Activated T-cell treated with anti-CD3 and anti-CD28 coated beads for 1 hour (primary cell): ENCODE measurements around the gene CDKL4.
"Not testable (repeated sequence)": the region's sequence is repeated elsewhere in the genome, so short reads cannot be mapped to it uniquely, and the experiment has no call there.

ENCODE experiments used
- DNase-seq: peaks from one replicate; pipeline ENCODE4 v3.0.0-alpha.2; 2020; ENCODE audit warnings: low read depth

Gene CDKL4

DNA sequence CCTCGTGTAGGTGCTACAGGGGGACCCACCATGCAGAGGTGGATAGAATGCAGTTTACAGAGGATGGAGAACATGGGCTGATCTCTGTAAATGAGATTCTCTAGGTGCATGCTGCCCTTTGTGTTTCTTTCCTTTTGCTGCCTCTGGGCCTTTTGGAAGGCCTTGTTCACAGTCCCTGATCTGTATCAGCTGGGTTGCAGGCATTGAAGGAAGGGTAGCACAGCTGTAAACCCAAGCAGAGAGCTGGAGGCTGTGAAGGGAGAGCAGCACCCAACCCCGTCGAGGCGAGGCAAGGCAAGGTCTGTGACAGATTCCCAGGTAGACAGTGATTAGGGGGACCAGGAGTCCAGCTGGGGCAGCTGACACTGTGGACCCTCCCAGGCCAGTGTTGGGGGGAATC, 66.8 kb downstream of the CDKL4 start:
- no peak for DNase-seq

DNA sequence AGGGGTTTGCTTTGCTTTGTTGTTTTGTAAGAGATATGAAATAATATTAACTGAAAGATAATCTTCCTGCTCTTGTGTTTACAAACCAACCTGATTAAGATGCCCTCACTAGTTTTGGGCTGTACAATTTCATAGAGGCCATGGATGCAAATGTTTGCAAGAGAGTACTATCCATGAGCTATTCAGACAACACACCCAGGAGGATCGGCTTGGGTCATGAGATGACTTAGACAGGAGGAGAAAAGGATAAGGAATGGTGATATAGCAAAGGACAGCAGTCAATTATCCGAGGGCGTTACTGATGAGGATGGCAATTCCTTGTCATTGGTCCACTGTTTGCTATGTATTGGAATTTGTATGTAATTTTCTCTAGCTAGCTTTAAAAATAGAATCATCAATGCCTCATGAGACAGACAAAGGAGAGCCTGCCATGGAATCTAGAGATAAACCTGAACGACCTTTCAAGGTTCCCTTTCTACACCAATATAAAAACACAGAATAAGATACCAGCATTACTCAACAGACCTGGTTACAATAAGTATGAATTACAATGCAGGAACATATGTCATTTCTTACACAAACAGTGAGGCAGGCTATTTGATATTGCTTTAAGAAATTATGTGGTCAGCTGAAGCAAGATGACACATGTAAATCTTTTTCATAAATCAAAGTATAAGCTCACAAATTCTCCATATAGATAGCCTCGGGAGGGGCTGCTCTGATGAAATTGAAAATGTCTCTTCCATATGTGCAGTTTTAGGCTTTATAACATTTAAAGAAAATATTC, 68.6 kb downstream of the CDKL4 start:
- no peak for DNase-seq

DNA sequence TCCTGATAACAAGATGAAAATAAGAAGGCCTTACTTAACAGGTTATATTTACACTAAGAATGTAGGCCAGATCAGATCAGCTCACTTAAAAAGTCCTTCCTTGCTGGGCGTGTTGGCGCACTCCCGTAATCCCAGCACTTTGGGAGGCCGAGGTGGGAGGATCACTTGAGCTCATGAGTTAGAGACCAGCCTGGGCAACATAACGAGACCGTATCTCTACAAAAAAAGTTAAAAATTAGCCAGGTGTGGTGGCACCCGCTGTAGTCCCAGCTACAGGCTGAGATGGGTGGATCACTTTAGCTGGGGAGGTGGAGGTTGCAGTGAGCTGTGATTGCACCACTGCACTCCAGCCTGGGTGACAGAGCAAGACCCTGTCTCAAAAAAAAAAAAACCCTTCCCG, 69.7 kb downstream of the CDKL4 start:
- DNase-seq, result no peak

DNA sequence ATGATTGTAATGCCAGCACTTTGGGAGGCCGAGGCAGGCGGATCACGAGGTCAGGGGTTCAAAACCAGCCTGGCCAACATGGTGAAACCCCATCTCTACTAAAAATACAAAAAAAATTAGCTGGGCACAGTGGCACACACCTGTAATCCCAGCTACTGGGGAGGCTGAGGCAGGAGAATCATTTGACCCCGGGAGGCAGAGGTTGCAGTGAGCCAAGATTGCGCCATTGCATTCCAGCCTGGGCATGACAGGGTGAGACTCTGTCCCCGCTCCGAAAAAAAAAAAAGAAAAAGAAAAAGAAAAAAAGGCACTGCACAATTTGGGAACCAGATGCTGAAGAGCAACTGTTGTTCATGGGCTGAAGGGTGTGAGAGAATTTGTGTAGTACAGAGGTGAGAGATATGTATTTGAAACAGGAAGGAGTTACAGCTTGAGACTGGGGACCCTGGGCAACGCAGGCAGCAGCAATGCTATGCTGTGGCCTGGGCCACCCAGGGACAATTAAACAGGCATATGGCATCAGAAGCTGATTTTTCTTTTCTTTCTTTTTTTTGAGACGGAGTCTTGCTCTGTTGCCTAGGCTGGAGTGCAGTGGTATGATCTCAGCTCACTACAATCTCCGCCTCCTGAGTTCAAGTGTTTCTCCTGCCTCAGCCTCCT, 71.6 kb downstream of the CDKL4 start:
- DNase-seq, result not testable (repeated sequence)

DNA sequence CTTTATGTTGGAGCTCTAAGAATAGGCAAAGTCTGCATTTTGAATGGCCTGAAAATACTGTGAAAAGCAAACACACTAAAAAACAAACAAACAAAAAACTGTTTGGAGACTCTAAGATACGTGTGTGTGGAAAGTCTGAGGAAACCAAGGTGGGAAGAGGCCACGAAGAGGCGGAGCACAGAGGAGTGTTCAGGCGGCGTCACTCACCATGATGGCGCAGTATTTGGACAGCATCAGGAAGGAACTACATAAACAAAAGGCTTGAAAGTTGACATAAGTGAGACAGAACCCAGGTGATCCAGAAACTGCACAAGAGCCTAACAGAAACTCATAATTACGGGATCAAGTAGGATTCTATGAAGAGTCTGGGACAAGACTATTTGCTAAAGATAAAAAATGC, 72.1 kb downstream of the CDKL4 start:
- no peak for DNase-seq

DNA sequence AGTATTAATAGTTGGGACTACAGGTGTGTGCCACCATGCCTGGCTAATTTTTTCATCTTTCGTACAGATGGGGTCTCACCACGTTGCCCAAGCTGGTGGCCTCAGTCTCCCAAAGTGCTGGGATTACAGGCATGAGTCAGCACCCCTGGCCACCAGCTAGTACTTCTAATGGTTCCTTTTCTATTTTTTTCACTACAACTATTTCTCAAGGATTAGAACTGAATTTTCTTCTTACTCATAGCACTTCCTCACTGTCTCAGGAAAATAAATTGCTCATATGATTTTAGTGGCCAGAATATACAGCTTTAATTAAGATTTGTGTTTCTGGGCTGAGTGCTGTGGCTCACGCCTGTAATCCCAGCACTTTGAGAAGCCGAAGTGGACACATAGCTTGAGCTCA, 79.7 kb downstream of the CDKL4 start:
- no peak for DNase-seq

DNA sequence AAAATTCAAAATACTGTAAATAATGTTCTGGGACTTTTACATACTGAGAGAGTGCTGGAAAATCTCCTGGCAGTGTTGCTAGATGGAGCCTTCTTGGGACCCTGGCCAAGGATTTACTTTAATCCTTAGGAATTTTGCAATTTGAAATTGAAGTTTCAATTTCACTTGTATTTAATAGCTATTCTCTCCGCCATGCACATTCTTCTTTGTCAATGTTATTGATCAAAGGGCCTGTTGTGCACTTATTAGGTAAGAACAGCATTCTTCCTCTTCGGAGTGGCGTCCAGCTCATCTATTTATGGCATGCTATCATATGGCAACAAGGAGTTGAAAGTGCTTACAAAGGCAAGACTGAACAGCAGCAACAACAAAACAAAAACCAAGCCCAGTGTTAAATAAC, 82.8 kb downstream of the CDKL4 start:
- DNase-seq, result no peak

DNA sequence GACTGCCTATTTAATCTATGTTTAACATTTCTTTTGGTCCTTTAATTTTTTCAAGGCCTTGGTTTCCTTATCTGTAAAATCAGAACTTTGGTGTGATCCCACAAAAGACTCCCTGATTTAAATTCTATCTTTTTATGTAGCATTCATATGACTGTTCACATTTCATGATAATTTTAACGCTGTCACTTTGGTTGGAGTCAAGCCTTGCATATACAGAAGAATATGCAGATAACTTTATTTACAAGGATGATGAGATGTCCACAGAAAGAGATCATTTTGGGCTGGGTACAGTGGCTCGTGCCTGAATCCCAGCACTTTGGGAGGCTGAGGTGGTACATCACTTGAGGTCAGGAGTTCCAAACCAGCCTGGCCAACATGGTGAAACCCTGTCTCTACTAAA, 84.5 kb downstream of the CDKL4 start:
- DNase-seq, result no peak

DNA sequence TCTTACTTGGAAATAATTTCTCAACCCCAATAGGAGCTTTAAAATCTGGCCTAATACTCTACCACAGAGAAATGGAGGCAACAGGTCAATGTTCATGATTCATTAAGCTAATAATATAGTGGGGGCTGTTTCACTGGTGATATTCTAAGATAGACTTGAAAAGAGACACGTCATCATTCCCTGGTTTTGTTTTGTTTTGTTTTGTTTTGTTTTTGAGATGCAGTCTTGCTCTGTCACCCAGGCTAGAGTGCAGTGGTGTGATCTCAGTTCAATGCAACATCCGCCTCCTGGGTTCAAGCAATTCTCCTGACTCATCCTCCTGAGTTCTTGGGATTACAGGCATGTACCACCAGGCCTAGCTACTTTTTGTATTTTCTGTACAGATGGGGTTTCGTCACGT, 85.4 kb downstream of the CDKL4 start:
- no peak for DNase-seq

DNA sequence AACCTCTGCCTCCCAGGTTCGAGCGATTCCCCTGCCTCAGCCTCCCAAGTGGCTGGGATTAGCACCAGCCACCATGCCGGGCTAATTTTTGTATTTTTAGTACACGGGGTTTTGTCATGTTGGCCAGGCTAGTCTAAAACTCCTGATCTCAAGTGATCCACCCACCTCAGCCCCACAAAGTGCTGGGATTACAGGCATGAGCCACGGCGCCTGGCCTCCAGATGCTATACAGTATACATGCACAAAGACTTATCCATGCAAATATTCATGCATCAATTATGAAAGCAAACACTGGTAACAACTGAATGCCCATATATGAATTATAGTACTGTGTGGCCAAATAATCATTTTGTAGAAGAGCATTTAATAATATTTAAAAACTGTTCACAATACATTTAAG, 86.9 kb downstream of the CDKL4 start:
- no peak for DNase-seq

DNA sequence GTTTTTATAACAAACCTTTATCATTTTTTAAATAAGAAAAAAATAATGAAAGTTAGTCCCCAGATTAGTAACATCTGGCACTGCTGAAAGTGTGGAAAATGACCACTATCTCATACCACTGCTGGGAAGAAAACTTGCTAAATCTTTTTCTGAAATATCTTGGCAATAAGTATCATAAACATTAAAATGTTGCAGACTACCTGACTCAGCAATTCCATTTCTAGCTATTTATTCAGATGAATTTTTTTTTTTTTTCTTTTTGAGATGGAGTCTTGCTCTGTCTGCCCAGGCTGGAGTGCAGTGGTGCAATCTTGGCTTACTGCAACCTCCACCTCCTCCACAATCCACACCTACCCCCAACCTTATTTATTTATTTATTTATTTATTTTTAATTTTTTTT, 87.7 kb downstream of the CDKL4 start:
- no peak for DNase-seq

DNA sequence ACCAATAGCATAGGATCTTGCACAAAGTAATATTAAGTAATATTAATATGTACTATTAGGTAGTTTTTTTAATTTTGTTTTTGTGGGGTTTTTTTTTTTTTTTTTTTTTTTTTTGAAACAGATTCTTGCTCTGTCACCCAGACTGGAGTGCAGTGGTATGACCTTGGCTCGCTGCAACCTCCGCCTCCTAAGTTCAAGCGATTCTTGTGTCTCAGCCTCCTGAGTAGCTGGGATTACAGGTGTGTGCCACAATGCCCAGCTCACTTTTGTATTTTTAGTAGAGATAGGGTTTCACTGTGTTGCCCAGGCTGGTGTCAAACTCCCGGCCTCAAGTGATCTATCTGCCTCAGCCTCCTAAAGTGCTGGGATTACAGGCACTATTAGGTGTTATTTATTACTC, 88.2 kb downstream of the CDKL4 start:
- DNase-seq, result not testable (repeated sequence)

DNA sequence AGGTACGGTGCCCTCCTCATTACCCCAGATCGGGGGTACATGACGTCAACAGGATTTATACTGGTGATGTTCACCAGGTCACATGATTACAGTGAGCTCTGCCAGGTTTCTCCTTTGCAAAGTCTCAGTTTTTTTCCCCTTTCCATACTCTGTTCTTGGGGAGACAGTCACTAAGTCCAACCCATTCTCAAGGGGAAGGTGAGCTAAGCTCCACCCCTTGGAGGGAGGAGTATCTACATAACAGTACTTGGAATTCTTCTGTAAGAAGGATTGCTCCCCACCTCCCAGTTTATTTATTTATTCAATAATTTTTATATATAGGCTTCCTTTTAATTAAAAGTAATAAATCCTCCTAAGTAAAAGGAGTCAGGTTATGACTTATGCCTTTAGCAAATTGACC, 88.8 kb downstream of the CDKL4 start:
- no peak for DNase-seq

DNA sequence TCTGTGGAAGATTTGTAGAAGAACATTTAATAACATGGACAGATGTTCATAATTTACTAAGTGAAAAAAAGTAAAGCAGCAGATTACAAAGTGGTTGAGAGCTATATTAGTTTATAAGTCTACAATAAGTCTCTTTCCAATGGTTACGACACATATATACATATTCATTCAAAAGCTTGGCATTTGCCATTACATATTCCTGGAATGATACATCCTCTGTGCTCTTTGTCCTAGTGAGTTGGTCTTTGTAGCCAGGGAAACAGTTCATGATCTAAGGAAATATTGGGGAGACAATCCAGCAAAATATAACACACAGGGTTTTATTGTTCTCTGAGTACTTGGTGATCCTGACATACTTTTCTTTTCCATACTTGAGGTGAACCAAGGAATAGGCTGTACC, 90.5 kb downstream of the CDKL4 start:
- no peak for DNase-seq

DNA sequence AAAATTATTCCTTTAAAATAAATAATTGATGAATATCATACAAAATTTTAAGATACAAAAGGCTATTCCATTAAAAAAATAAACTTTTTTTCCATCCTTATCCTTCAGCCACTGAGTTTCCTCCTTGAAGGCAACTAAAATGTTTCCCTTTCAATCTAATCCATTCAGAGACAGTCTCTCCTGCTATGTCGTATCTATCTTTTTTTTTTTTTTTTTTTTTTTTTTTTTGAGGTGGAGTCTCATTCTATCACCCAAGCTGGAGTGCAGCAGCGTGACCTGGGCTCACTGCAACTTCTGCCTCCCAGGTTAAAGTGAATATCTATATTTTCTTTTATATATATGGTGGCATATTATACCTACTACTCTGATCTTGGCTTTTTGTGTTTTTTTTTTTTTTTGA, 91.3 kb downstream of the CDKL4 start:
- no peak for DNase-seq

DNA sequence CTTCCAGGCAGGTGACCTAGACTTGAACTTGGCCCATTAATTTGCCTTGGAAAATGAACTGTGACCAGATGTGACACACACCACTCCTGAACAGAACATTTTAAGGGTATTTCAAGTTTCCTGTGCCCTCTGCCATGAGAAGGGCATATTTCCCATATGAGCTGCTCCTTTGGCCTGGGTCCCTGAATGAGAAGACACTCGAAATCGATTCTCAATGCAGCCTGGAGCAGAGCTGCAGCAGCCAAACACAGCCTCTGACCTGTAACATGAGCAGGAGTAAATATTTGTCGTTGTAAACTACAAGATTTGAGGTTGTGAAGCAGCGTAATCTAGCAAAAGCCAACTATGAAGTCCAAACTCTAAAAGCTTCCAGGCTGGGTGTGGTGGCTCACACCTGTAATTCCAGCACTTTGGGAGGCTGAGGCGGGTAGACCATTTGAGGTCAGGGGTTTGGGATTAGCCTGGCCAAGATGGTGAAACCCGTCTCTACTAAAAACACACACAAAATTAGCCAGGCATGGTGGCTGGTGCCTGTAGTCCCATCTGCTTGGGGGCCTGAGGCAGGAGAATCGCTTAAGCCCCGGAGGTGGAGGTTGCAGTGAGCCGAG, 92.8 kb downstream of the CDKL4 start:
- DNase-seq, result no peak

DNA sequence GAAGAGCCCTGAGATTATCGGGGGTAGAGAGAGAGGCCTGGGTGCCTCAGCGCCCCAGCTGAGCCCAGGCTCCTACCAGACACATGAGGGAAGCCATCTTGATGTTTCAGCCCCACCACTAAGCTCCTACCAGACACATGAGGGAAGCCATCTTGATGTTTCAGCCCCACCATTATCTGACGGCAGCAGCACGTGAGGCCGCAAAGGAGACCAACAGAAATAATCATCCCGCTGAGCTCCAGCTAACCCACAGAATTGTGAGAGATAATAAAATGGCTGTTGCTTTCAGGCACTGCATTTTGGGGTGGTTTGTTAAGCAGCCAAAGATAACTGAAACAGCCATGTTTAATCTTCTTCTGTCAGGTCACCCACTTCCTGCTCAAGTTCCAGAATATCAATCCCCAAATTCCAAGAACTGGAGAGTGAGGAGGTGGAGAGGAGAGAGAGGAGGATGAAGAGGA, 93.6 kb downstream of the CDKL4 start:
- DNase-seq, result no peak

DNA sequence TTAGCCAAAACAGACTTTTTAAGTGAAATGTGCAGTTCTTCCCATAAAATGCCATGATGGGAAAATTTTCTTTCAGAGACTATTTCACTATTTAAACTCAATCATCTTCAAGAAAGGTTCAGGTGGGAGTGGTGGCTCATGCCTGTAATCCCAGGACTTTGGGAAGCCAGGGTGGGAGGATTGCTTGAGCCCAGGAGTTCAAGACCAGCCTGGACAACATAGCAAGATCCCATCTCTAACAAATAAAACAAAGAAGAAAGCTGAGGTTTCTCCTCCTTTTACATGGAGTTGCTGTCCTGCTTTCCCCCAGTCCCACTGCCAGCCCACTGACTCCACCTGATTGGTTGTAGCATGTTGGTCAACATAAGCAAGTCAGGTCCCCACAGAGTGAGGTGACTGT, 97.1 kb downstream of the CDKL4 start:
- DNase-seq, result no peak

DNA sequence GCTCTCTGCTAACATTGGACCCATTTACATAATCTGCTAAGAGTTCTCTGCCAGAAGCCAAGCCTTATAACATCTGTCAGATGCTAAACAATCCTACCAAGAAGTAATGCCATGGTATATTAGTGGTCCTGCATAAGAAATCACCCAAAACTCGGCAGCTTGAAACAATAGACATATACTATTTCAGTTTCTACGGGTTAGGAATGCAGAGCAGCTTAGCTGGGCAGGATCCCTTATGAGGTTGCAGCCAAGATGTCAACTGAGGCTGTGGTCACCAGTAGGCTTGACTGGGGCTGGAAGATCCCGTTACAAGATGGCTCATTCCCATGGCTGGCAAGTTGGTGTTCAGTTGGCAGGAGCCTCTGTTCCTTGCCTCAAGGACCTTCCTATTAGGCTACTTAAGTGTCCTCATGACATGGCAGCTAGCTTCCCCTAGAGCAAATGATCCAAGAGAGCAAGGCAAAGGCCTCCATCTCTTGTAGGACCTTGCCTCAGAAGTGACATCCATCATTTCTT, 97.8 kb downstream of the CDKL4 start:
- no peak for DNase-seq

DNA sequence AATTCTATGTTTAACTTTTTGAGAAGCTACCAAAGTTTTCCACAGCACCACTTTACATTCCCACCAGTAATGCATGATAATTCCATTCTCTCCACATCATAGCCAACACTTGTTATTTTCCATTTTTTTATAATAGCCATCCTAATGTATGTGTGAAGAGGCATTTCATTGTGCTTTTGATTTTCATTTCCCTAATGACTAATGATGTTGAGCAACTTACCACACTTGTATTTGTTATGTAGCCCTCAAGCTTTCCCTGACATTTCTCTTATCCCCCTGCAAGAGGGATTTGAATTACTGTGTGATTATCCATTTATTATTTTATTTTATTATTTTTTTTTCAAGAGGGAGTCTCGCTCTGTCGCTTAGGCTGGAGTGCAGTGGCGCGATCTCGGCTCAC, 99.4 kb downstream of the CDKL4 start:
- no peak for DNase-seq

DNA sequence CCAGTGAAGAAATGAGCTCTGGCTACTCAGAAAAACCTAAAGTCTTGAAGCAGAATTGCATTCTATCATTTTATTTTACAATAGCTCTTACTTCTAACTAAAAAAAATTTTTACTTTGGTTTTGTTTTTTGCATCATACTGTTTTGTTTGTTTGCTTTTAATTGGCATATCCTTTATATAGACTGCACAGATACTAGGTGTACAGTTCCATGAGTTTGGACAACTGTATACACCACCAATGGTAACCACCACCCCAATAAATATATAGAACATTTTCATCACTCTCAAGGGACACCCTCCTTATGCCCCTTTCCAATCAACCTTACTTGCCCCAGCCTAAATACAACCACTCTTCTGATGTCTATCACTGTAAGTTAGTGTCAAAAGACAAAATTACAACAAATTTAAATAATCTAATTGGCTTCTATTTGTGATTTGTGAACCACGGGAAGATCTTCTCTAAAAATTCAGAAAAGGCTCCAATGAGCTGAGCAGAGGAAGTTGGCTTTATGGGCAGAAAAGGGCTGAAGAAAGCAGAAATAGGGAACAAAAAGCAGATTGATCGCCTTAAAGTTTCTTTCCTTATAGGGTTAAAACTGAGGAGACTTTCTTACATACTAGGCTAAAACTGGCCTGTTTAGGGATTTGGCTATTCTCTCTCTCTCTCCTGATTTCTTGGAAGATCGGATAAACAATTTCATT, 100.7 kb downstream of the CDKL4 start:
- DNase-seq, result no peak
